ENCODE results near the gene CS.
"Not testable (repeated sequence)": the region's sequence is repeated elsewhere in the genome, so short reads cannot be mapped to it uniquely, and the experiment has no call there.

The CS gene

GRCh38 chr12:56299853-56300643 lies at the start of gene CS:
CS (minus strand) TSS chr12:56300330; CDS start chr12:56300201, 129 bp downstream.
- peak; percentile 99 for DNase-seq (ENCODE audit: low spot score)

GRCh38 chr12:56348776-56349175 lies 48.6 kb upstream of the CS start:
- no peak for DNase-seq (ENCODE audit: low spot score)

- DNase-seq (ENCODE audit: low spot score) = not testable (repeated sequence)
These were observed 47.1 kb upstream of the CS start for GRCh38 chr12:56347255-56347654.

- no peak for DNase-seq (ENCODE audit: low spot score)
These were observed 46.5 kb upstream of the CS start for GRCh38 chr12:56346675-56347074.

GRCh38 chr12:56342290-56342689 lies 42.2 kb upstream of the CS start:
- not testable (repeated sequence) for DNase-seq (ENCODE audit: low spot score)

GRCh38 chr12:56341616-56342015 lies 41.5 kb upstream of the CS start:
- no peak for DNase-seq (ENCODE audit: low spot score)

GRCh38 chr12:56339158-56339422 lies 39.0 kb upstream of the CS start:
- DNase-seq (ENCODE audit: low spot score) = no peak

- DNase-seq (ENCODE audit: low spot score) = no peak
These were observed 38.4 kb upstream of the CS start, which contains the start of gene IL23A for GRCh38 chr12:56338308-56339157. IL23A (plus strand) TSS chr12:56338884; CDS start chr12:56339045, 161 bp downstream.

- no peak for DNase-seq (ENCODE audit: low spot score)
These were observed 37.7 kb upstream of the CS start for GRCh38 chr12:56337753-56338251.

- peak; percentile 58 for DNase-seq (ENCODE audit: low spot score)
These were observed 36.4 kb upstream of the CS start for GRCh38 chr12:56336361-56337167.

- not testable (repeated sequence) for DNase-seq (ENCODE audit: low spot score)
These were observed 35.4 kb upstream of the CS start for GRCh38 chr12:56335527-56335926.

- no peak for DNase-seq (ENCODE audit: low spot score)
These were observed 34.3 kb upstream of the CS start for GRCh38 chr12:56334490-56334793.

- DNase-seq (ENCODE audit: low spot score) = peak; percentile 94
These were observed 33.8 kb upstream of the CS start, which contains the start of gene PAN2 for GRCh38 chr12:56333679-56334489. PAN2 (minus strand) TSS chr12:56334000; CDS start chr12:56333094, 906 bp downstream.

GRCh38 chr12:56333197-56333678 lies 33.1 kb upstream of the CS start:
- DNase-seq (ENCODE audit: low spot score) = no peak

GRCh38 chr12:56332512-56333196 lies 32.5 kb upstream of the CS start:
- no peak for DNase-seq (ENCODE audit: low spot score)

GRCh38 chr12:56330936-56331490 lies 30.9 kb upstream of the CS start:
- no peak for DNase-seq (ENCODE audit: low spot score)

GRCh38 chr12:56326533-56326932 lies 26.4 kb upstream of the CS start:
- no peak for DNase-seq (ENCODE audit: low spot score)

GRCh38 chr12:56326126-56326525 lies 26.0 kb upstream of the CS start:
- no peak for DNase-seq (ENCODE audit: low spot score)

- no peak for DNase-seq (ENCODE audit: low spot score)
These were observed 24.1 kb upstream of the CS start for GRCh38 chr12:56324206-56324605.

- not testable (repeated sequence) for DNase-seq (ENCODE audit: low spot score)
These were observed 21.5 kb upstream of the CS start for GRCh38 chr12:56321610-56322009.
